NOMO-1 treated with dmso at 0.1 percent for 144 hours (cell line): Measurements from ENCODE around the gene PALLD.
A peak's percentile ranks its signal among the peaks of the same experiment; 100 is the strongest.
"Not testable (repeated sequence)": the region's sequence is repeated elsewhere in the genome, so short reads cannot be mapped to it uniquely, and the experiment has no call there.

Experiments used
- DNase-seq: peaks from one replicate; lab custom pipeline; 2025; ENCODE audit not compliant: unreplicated experiment; lab: John Stamatoyannopoulos, UW

Gene PALLD

GRCh38 chr4:168490711-168491110 is 6.1 kb upstream of the PALLD start:
- no peak for DNase-seq

GRCh38 chr4:168491563-168491962 is 5.3 kb upstream of the PALLD start:
- no peak for DNase-seq

GRCh38 chr4:168498251-168498650 is 1.4 kb downstream of the PALLD start:
- no peak for DNase-seq

GRCh38 chr4:168499241-168499640 is 2.4 kb downstream of the PALLD start:
- no peak for DNase-seq

DNA sequence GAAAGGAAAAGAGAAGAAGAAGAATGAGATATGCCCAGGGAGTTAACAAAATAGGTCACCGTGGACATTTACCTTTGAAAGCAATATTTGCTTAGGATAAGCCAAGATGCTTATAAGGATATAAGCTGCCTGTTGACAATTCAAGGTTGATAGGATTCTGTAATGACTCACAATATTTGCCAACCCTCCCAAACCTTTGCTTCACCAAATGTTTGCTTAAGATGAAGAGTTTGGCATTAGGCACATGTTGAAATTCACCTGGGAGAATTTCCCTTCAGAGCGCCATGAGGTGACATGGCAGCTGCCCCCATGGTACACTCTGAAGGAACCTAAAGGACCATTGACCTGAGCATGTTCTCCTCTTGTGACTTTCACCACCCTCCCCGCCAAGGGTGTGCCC is 4.6 kb downstream of the PALLD start:
- DNase-seq, result no peak

DNA sequence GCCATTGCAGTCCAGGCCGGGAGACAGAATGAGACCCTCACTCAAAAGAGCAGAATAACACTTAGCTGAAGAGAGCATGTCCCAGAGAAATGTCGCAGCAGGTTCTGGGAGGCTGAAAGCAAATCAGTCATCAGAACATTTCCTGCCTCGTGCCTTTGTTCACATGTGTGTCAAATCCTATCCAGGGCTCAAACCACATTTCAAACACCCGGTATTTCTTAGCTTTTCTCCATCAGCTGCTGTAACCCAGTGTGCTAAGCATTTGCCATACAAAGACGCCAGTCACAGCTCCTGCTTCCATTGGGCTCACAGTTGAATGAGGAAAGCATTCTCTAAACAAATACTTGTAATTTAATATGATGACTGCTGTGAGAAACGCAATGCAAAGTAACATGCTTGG is 6.0 kb downstream of the PALLD start:
- no peak for DNase-seq

DNA sequence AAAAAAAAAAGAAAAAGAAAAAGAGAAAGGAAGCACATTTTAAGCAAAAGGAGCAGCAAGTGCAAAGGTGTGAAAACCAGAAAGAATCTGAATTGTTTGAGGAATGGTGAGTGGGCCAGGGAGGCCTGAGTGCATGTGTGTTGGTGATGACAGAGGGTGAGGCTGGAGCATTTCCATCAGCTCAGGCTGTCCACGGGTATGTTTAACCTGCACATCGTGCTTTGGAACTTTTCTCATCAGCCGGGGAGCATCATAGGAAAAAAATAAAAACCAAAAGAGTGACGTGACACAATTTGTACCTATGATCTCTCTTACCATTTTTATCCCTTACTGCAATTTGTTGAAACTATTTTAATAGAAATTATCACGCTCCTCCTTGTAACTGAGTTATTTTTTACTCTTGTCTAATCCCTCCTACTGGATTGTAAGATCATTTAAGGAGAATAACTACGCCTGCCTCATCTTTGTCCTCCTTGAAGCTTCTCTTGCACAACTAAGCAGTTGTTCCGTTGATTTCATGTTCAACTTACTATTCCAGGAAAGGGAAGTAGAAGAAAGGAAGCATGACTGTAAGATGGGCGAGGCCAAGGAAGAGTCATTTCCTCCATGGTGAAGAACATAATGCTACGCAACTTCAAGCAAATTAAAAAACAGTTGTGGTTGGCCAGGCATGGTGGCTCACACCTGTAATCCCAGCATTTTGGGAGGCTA is 7.0 kb downstream of the PALLD start:
- DNase-seq, result peak; percentile 82

GRCh38 chr4:168504526-168504925 is 7.7 kb downstream of the PALLD start:
- DNase-seq, result no peak

- peak; percentile 79 for DNase-seq
Measured at GRCh38 chr4:168506014-168506413, 9.2 kb downstream of the PALLD start.

DNA sequence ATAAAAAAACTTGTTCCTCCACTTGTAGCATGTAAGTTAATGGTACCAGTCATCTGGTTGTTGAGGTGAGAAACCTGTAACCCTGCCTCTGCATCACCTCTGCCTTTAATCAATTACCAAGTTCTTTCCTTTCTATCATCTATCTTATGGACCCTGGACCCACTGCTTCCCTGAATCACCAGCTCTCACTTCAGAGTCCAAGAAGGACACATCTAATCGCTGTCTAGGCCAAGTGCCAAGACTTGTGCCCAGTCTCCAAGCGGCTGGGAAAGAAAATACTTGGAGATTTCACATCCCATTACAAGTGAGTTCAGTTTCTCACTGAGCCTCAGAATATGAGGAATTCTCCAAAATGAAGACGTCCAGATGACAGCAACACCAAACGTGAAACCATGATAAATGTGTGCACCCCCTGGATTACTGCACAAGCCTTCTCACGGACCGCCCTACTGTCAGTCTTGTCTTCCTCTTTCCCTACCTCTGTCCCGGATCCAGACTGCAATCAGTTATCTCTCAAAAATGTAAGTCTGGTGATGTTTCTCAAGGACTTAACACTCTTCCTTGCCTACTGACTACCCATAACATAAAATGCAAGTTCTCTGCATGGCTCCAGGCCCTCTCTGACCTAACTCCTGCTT is 10.4 kb downstream of the PALLD start:
- DNase-seq, result no peak

DNA sequence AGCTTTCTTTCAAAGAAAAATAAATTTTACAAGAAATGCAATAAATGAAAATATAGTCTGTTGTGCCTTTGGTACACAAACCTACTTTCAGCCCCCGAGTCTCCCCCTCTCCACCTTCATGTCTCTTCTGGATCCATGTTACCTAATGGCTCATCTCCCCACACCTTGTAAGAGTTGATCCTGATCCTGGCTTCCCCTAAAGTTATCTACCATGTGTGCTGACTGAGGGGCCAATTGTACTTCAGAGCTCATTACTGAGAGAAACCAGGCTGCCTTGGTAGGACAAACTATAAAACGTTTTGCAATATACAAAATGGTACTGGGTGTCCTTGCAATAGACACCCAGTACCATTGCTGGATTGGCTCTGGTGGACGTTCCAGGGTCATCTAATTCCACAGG is 11.8 kb downstream of the PALLD start:
- DNase-seq, result no peak

DNA sequence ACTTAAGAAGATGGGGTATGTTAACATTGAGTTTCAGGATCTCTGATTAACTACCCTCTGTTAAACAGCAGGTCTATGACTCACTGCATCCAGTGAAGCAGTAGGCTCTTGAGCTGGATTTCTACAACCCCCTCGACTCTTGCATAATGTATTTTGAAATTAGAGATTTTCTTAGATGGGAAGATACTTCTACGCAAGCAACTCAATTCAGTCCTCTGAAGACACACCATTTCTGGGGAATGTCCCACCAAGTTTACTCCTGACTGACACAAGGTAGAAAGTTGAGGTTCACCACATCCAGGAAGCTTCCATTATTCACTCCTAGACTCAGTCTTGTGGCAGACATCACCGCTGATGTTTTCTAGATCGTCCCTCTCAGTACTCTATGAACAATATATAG is 12.9 kb downstream of the PALLD start:
- DNase-seq, result no peak

GRCh38 chr4:168511780-168512489 is 15.1 kb downstream of the PALLD start:
- DNase-seq, result no peak

GRCh38 chr4:168513826-168514225 is 17.0 kb downstream of the PALLD start:
- DNase-seq, result not testable (repeated sequence)

DNA sequence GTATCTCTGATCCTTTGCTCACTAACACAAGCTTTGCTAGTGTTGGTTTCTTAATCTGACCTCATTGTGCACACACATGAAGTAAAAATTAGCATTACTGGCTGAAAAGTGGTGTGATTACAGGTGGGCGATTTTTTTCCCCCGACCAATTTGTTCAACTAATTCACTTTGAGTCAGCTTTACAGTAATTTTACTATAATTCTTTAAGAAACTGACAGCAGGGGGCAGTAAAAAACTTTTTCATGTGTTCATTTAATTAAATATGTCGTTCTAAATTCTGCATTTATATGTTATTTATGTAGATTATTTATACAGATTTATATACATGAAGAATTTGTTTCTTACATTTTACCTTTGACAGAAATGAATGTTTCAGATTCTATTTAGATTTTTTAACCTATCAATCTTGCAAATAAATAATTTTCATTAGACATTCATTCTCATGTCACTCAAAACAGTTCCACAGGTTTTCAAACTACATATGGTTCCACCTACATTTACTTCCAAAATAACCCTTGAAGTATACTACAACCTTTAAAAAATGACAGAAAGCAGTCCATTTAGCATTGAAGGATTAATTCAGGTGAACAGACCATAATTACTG is 17.5 kb downstream of the PALLD start:
- no peak for DNase-seq

DNA sequence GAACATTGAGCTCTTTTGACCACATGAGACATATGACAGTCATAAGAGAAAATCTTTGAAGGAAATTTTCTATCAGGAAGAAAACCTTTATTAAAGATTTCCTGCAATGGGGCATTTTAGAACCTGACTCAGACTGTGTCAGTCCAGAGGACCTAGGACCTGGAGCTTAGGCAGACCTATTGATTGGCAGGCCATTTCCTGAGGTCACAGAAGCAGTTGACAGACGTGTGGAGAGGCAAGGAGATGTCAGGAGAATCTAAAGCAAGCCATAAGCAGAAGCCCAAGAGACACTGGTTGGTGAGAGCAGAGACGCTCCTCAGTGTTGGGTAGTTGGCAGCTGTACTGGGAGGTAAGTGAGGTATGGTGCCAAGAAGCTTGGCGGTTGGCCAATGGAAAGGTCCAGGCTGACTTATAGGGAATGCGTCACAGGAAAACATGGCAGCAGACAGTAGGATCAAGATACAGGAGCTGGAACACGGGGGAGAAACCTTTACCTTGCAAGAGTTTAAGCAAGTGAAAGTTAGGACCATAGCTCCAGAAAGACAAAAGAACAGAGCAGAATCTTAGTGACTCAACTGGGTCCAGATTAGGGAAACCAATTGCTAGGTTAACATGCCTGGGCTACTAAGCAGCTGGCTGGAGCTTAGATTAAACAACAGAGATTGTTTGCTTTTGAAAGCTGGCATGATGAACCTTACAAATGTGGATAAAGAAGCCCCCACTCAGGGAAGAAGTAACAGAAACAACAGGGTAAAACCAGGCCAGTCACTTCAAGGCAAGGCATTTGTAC is 18.6 kb downstream of the PALLD start:
- DNase-seq, result no peak

DNA sequence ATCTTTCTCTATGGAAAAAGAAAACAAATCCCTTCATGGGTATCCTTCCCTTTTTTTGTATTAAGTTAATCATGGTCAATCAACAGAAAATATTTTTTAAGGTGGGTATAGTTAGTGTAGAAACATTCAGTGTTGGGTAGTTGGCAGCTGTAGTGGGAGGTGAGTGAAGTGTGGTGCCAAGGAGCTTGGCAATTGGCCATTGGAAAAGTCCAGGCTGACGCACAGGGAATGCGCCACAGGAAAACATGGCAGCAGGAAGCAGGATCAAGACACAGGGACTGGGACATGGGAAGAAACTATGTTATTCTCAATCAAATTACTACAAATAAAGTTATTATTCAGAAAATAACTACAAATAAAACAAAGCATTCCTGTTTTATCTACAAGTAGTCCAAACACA is 20.0 kb downstream of the PALLD start:
- no peak for DNase-seq

DNA sequence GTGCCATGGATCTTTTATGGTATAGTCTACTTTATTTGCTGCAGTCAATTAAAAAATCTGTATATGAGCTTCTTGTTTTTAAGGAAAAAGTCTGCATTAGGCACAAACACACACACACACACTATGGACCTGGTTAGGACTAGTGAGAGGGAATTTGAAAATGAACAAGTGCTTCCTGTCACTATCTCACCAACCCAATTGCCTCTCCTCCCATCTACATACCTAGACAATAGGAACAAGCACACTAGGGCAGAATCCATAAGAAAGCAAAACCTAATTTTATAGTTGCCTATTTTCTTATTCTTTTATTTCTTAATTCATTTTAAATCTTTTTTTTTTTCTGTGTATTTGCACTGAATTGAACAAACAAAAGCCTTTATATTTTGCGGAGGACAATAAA is 22.7 kb downstream of the PALLD start:
- no peak for DNase-seq

GRCh38 chr4:168521721-168522120 is 24.9 kb downstream of the PALLD start:
- DNase-seq, result no peak

GRCh38 chr4:168522356-168522755 is 25.5 kb downstream of the PALLD start:
- no peak for DNase-seq

GRCh38 chr4:168522829-168523489 is 26.1 kb downstream of the PALLD start:
- no peak for DNase-seq
